ENCODE data around the gene NPAS3.

The NPAS3 gene

GRCh38 chr14:33657476-33657875, 718.8 kb downstream of the NPAS3 start:
- no peak for DNase-seq

GRCh38 chr14:33660248-33660647, 721.6 kb downstream of the NPAS3 start:
- no peak for DNase-seq

GRCh38 chr14:33661101-33661500, 722.4 kb downstream of the NPAS3 start:
- no peak for DNase-seq

- no peak for DNase-seq
Observed at GRCh38 chr14:33668066-33668465, 729.4 kb downstream of the NPAS3 start.

GRCh38 chr14:33669111-33669510, 730.4 kb downstream of the NPAS3 start:
- DNase-seq = no peak

GRCh38 chr14:33670235-33670634, 731.6 kb downstream of the NPAS3 start:
- no peak for DNase-seq

- DNase-seq = no peak
Observed at GRCh38 chr14:33671556-33671955, 732.9 kb downstream of the NPAS3 start.

- no peak for DNase-seq
Observed at GRCh38 chr14:33674927-33675326, 736.2 kb downstream of the NPAS3 start.

GRCh38 chr14:33675415-33676130, 736.9 kb downstream of the NPAS3 start:
- no peak for DNase-seq

GRCh38 chr14:33676135-33676566, 737.5 kb downstream of the NPAS3 start:
- no peak for DNase-seq

- DNase-seq = no peak
Observed at GRCh38 chr14:33676891-33677290, 738.2 kb downstream of the NPAS3 start.

GRCh38 chr14:33678005-33678404, 739.3 kb downstream of the NPAS3 start:
- DNase-seq = no peak

GRCh38 chr14:33679025-33679424, 740.3 kb downstream of the NPAS3 start:
- DNase-seq = no peak

GRCh38 chr14:33679461-33680225, 741.0 kb downstream of the NPAS3 start:
- DNase-seq = no peak

GRCh38 chr14:33680873-33681272, 742.2 kb downstream of the NPAS3 start:
- DNase-seq = no peak

GRCh38 chr14:33682760-33683159, 744.1 kb downstream of the NPAS3 start:
- no peak for DNase-seq

GRCh38 chr14:33685026-33685425, 746.3 kb downstream of the NPAS3 start:
- DNase-seq = no peak

GRCh38 chr14:33685698-33686097, 747.0 kb downstream of the NPAS3 start:
- no peak for DNase-seq

GRCh38 chr14:33686218-33686617, 747.5 kb downstream of the NPAS3 start:
- no peak for DNase-seq

GRCh38 chr14:33686856-33687255, 748.2 kb downstream of the NPAS3 start:
- DNase-seq = no peak

GRCh38 chr14:33689680-33690079, 751.0 kb downstream of the NPAS3 start:
- DNase-seq = no peak

- DNase-seq = no peak
Observed at GRCh38 chr14:33691907-33692306, 753.2 kb downstream of the NPAS3 start.

- DNase-seq = no peak
Observed at GRCh38 chr14:33692762-33693161, 754.1 kb downstream of the NPAS3 start.

GRCh38 chr14:33693237-33693636, 754.6 kb downstream of the NPAS3 start:
- DNase-seq = no peak
